GM12875 (cell line): Measurements from ENCODE around the gene CHTF18.

Experiments used
- H3K4me3 ChIP-seq: one replicate; pipeline ENCODE4 v1.5.1; 2011; ENCODE audit warnings: low read depth, low read length, control low read depth
- CTCF ChIP-seq: IDR thresholded peaks from 2 replicates; pipeline ENCODE4 v1.5.1; 2011; ENCODE audit warnings: low read depth, mild to moderate bottlenecking, control low read depth, inconsistent platforms, low read length, moderate library complexity, borderline replicate concordance; ENCODE audit not compliant: insufficient read depth

CHTF18 gene

GRCh38 chr16:822174-822908 is 33.9 kb downstream of the CHTF18 start:
- H3K4me3 ChIP-seq = no peak overlapping the region
- TF ChIP-seq CTCF = no peak

- no peak overlapping the region for H3K4me3 ChIP-seq
- TF ChIP-seq CTCF = no peak
Measured at GRCh38 chr16:822909-823297, 34.5 kb downstream of the CHTF18 start.

- H3K4me3 ChIP-seq = no peak overlapping the region
- no peak for TF ChIP-seq CTCF
Measured at GRCh38 chr16:824194-824593, 35.8 kb downstream of the CHTF18 start.

GRCh38 chr16:824601-825000 is 36.2 kb downstream of the CHTF18 start:
- TF ChIP-seq CTCF = no peak
- no peak overlapping the region for H3K4me3 ChIP-seq

GRCh38 chr16:825341-826061 is 37.1 kb downstream of the CHTF18 start:
- H3K4me3 ChIP-seq = no peak overlapping the region
- no peak for TF ChIP-seq CTCF

- TF ChIP-seq CTCF = no peak
- H3K4me3 ChIP-seq = no peak overlapping the region
Measured at GRCh38 chr16:827513-827912, 39.1 kb downstream of the CHTF18 start.

GRCh38 chr16:828891-829290 is 40.5 kb downstream of the CHTF18 start:
- no peak overlapping the region for H3K4me3 ChIP-seq
- TF ChIP-seq CTCF = no peak
